WERI-Rb-1 (cell line): ENCODE results near the gene P2RX7.

Source experiments
- DNase-seq: peaks from one replicate; pipeline ENCODE4 v3.0.0-alpha.2; 2020
- H3K27ac ChIP-seq: fragments of 250-450 bp; sonication (Bioruptor Pico); 2 replicates; pipeline ENCODE4 v1.5.1; 2020; ENCODE audit warnings: mild to moderate bottlenecking, moderate library complexity
- H3K27me3 ChIP-seq: fragments of 250-450 bp; sonication (Bioruptor Pico); 2 replicates; pipeline ENCODE4 v1.5.1; 2021; ENCODE audit warnings: mild to moderate bottlenecking, low read depth, moderate library complexity; ENCODE audit not compliant: insufficient read depth, severe bottlenecking
- H3K36me3 ChIP-seq: fragments of 250-450 bp; sonication (Bioruptor Pico); 2 replicates; pipeline ENCODE4 v1.5.1; 2020; ENCODE audit warnings: mild to moderate bottlenecking, moderate library complexity
- H3K4me3 ChIP-seq: 2 replicates; pipeline ENCODE4 v1.5.1; 2011; ENCODE audit warnings: low read depth, mild to moderate bottlenecking, control low read depth, low read length
- H3K9me3 ChIP-seq: fragments of 250-450 bp; sonication (Bioruptor Pico); 2 replicates; pipeline ENCODE4 v1.5.1; 2021; ENCODE audit warnings: mild to moderate bottlenecking, moderate library complexity; ENCODE audit not compliant: severe bottlenecking
- TF ChIP-seq, protein P1 (sequence below): IDR thresholded peaks from 2 replicates; pipeline ENCODE4 v1.5.1; 2011; ENCODE audit warnings: low read depth, mild to moderate bottlenecking, control low read depth, inconsistent platforms, low read length

Gene P2RX7

GRCh38 chr12:121131941-121132341 is 735 bp upstream of the P2RX7 start:
- Histone ChIP-seq H3K27me3 (peaks cover 31% of the 10 kb centered on the region), H3K9me3 (no peaks in the 10 kb centered on the region), H3K27ac (no peak overlapping the region), H3K36me3 (no peaks in the 10 kb centered on the region), H3K4me3 (no peak overlapping the region)
- DNase-seq: no peak
- TF ChIP-seq, protein P1, sequence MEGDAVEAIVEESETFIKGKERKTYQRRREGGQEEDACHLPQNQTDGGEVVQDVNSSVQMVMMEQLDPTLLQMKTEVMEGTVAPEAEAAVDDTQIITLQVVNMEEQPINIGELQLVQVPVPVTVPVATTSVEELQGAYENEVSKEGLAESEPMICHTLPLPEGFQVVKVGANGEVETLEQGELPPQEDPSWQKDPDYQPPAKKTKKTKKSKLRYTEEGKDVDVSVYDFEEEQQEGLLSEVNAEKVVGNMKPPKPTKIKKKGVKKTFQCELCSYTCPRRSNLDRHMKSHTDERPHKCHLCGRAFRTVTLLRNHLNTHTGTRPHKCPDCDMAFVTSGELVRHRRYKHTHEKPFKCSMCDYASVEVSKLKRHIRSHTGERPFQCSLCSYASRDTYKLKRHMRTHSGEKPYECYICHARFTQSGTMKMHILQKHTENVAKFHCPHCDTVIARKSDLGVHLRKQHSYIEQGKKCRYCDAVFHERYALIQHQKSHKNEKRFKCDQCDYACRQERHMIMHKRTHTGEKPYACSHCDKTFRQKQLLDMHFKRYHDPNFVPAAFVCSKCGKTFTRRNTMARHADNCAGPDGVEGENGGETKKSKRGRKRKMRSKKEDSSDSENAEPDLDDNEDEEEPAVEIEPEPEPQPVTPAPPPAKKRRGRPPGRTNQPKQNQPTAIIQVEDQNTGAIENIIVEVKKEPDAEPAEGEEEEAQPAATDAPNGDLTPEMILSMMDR: no peak

DNA sequence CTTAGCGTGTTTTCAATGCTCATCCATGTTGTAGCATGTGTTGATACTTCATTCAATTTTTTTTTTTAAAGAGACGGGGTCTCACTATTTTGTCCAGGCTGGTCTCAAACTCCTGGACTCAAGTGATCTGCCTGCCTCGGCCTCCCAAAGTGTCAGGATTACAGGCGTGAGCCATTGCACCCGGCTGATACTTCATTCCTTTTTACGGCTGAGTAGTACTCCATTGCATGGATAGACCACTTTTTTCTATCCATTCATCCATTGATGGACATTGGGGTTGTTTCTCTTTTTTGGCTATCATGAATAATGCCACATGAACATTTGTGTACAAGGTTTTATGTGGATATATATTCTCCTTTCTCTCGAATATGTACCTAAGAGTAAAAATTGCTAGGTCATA is 1.2 kb downstream of the P2RX7 start:
- Histone ChIP-seq H3K27ac (no peak overlapping the region), H3K27me3 (peaks cover 28% of the 10 kb centered on the region), H3K36me3 (no peaks in the 10 kb centered on the region), H3K4me3 (no peak overlapping the region), H3K9me3 (peaks cover 3% of the 10 kb centered on the region)
- TF ChIP-seq, protein P1: no peak
- no peak for DNase-seq

DNA sequence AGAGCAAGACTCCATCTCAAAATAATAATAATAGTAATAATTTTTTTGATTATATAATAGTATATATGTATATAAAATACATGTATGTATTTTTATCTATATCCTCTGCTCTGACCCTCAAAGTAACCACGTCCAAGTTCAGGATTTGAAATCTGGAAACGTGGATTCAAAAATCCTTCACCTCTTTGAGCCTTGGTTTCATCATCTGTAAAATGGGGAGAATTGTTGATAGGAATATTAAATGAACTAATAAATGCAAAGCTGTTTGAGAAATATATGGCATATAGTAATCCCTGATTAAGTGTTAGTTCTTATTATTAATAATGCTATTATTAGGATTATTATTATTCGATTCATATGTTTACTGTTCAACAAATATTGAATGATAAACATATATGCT is 2.6 kb downstream of the P2RX7 start:
- Histone ChIP-seq H3K4me3 (no peak overlapping the region), H3K36me3 (no peaks in the 10 kb centered on the region), H3K9me3 (peaks cover 3% of the 10 kb centered on the region), H3K27ac (no peak overlapping the region), H3K27me3 (peaks cover 26% of the 10 kb centered on the region)
- TF ChIP-seq, protein P1: no peak
- no peak for DNase-seq

GRCh38 chr12:121137512-121137911 is 4.8 kb downstream of the P2RX7 start:
- no peak for DNase-seq
- Histone ChIP-seq H3K36me3 (no peaks in the 10 kb centered on the region), H3K9me3 (peaks cover 8% of the 10 kb centered on the region), H3K27ac (no peak overlapping the region), H3K4me3 (no peak overlapping the region), H3K27me3 (peaks cover 24% of the 10 kb centered on the region)
- TF ChIP-seq, protein P1: no peak

- Histone ChIP-seq H3K36me3 (no peaks in the 10 kb centered on the region), H3K27ac (no peak overlapping the region), H3K4me3 (no peak overlapping the region), H3K9me3 (peaks cover 8% of the 10 kb centered on the region), H3K27me3 (peaks cover 18% of the 10 kb centered on the region)
- TF ChIP-seq, protein P1: no peak
- DNase-seq: no peak
Observed at GRCh38 chr12:121138284-121138683, 5.6 kb downstream of the P2RX7 start.

GRCh38 chr12:121139286-121139685 is 6.6 kb downstream of the P2RX7 start:
- no peak for DNase-seq
- TF ChIP-seq, protein P1: no peak

More at GRCh38 chr12:121139286-121139685, 6.6 kb downstream of the P2RX7 start:
- Histone ChIP-seq H3K4me3 (no peak overlapping the region), H3K9me3 (peaks cover 8% of the 10 kb centered on the region), H3K27me3 (peaks cover 18% of the 10 kb centered on the region), H3K27ac (no peak overlapping the region), H3K36me3 (no peaks in the 10 kb centered on the region)
